PFSK-1 (cell line): Measurements from ENCODE around the gene NUDT16L1.

Source experiments
- FOXP2 ChIP-seq: optimal IDR thresholded peaks from 2 replicates; pipeline ENCODE3; 2011; ENCODE audit warnings: borderline replicate concordance, control low read depth, inconsistent platforms; ENCODE audit not compliant: insufficient read depth; ENCODE audit errors: extremely low read length, extremely low read depth
- POLR2AphosphoS5 ChIP-seq: IDR thresholded peaks from 2 replicates; pipeline ENCODE4 v1.6.1; 2012; ENCODE audit warnings: low read depth, mild to moderate bottlenecking, control low read depth, low read length, moderate library complexity
- SIN3A ChIP-seq: IDR thresholded peaks from 2 replicates; pipeline ENCODE4 v1.6.1; 2012; ENCODE audit warnings: mild to moderate bottlenecking, low read length, moderate library complexity, borderline replicate concordance; ENCODE audit not compliant: insufficient read depth
- TAF1 ChIP-seq: IDR thresholded peaks from 2 replicates; pipeline ENCODE4 v1.6.1; 2012; ENCODE audit warnings: low read length, control low read depth, borderline replicate concordance; ENCODE audit not compliant: insufficient read depth
- TF ChIP-seq, protein P1 (sequence below), 2 experiments: IDR thresholded peaks; 2 replicates each; pipeline versions ENCODE4 v1.6.1 to v1.8.0; 2011 to 2012; ENCODE audit warnings: low read depth in 2 of 2, low read length in 2 of 2, control low read depth in 1 of 2, inconsistent platforms in 1 of 2, mild to moderate bottlenecking in 1 of 2, moderate library complexity in 1 of 2; ENCODE audit not compliant: insufficient read depth in 1 of 2

The NUDT16L1 gene

DNA sequence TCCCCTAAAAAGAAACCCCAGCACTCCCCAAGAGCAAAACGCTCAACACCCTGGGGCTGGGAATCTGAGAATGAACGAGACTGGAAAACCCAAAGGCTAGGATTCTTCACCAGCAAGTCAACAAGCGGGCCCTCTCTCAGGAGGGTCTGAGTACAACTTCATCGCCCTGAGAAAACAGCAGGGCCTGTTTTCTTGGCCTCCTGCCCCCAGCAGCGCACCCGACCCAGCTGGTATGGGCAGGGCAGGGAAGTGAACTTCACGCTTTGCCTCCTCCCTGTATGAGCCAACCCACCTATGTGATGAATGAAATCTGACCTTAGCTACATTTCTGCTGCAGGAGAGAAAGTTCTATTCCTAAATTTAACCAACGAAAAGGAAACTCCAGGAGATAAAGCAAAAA, 11.1 kb downstream of the NUDT16L1 start:
- no peak for TF ChIP-seq TAF1
- no peak for TF ChIP-seq SIN3A
- TF ChIP-seq POLR2AphosphoS5: no peak
- TF ChIP-seq, protein P1, sequence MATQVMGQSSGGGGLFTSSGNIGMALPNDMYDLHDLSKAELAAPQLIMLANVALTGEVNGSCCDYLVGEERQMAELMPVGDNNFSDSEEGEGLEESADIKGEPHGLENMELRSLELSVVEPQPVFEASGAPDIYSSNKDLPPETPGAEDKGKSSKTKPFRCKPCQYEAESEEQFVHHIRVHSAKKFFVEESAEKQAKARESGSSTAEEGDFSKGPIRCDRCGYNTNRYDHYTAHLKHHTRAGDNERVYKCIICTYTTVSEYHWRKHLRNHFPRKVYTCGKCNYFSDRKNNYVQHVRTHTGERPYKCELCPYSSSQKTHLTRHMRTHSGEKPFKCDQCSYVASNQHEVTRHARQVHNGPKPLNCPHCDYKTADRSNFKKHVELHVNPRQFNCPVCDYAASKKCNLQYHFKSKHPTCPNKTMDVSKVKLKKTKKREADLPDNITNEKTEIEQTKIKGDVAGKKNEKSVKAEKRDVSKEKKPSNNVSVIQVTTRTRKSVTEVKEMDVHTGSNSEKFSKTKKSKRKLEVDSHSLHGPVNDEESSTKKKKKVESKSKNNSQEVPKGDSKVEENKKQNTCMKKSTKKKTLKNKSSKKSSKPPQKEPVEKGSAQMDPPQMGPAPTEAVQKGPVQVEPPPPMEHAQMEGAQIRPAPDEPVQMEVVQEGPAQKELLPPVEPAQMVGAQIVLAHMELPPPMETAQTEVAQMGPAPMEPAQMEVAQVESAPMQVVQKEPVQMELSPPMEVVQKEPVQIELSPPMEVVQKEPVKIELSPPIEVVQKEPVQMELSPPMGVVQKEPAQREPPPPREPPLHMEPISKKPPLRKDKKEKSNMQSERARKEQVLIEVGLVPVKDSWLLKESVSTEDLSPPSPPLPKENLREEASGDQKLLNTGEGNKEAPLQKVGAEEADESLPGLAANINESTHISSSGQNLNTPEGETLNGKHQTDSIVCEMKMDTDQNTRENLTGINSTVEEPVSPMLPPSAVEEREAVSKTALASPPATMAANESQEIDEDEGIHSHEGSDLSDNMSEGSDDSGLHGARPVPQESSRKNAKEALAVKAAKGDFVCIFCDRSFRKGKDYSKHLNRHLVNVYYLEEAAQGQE (IDR thresholded peaks at IDR 0.05; ENCODE audit: insufficient read depth in 1 of 2, low read depth in 2 of 2, low read length in 2 of 2): no peak
- no peak for TF ChIP-seq FOXP2

DNA sequence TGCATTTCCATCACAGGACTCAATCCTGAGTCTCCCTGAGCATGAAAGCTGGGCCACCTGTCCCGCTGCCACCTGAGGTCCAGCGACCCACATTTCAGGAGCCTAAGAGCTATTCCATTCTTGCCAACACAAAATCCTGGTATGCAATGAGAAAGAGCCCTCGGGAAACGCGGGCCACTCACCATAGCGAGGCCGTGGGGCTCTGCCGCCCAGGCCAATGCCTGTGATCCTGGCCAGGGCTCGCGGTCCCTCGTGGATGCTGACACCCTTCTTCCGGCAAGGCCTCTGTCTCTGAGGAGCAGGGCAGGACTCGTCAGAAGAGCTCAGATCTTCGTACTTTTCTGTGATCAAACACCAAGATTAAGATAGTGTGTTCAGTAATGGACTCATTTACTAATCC, 11.6 kb downstream of the NUDT16L1 start:
- TF ChIP-seq SIN3A (no peak), POLR2AphosphoS5 (no peak)
- TF ChIP-seq, protein P1 (IDR thresholded peaks at IDR 0.05; ENCODE audit: insufficient read depth in 1 of 2, low read depth in 2 of 2, low read length in 2 of 2): no peak

DNA sequence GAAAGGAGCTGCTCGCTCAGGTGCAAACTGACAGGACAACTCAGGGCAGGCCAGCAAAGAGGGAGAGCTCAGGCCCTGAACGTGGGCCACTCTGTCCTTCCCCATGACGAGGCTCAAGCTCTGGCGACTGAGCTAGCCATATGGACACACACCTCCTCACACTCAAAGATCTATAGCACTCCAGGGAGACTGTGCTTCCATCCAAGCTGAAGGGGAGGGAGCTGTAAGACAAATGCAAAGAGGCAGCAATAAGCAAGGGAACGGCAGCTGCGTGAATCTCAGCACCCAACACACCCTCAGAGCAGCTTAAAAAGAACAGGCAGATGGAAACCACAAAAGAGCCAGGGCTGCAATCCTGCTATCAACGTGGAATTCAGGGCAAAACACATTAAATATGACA, 13.5 kb downstream of the NUDT16L1 start:
- no peak for TF ChIP-seq TAF1
- no peak for TF ChIP-seq SIN3A
- TF ChIP-seq, protein P1 (IDR thresholded peaks at IDR 0.05; ENCODE audit: insufficient read depth in 1 of 2, low read depth in 2 of 2, low read length in 2 of 2): no peak
- TF ChIP-seq FOXP2: no peak
- no peak for TF ChIP-seq POLR2AphosphoS5

DNA sequence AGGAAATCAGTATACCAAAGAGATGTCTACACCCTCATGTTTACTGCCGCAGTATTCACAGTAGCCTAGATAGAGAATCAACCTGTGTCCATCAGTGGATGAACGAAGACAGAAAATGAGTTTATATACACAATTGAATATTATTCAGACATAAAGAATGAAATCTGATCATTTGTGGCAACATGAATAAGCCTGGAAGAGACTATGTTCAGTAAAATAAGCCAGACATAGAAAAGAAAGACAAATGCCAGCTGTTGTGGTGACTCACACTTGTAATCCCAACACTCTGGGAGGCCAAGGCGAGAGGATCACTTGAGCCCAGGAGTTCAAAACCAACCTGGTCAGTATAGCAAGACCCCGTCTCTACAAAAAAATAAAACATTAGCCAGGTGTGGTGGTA, 16.1 kb downstream of the NUDT16L1 start:
- TF ChIP-seq, protein P1 (IDR thresholded peaks at IDR 0.05; ENCODE audit: insufficient read depth in 1 of 2, low read depth in 2 of 2, low read length in 2 of 2): no peak
- TF ChIP-seq POLR2AphosphoS5 (no peak), TAF1 (no peak), FOXP2 (no peak), SIN3A (no peak)

DNA sequence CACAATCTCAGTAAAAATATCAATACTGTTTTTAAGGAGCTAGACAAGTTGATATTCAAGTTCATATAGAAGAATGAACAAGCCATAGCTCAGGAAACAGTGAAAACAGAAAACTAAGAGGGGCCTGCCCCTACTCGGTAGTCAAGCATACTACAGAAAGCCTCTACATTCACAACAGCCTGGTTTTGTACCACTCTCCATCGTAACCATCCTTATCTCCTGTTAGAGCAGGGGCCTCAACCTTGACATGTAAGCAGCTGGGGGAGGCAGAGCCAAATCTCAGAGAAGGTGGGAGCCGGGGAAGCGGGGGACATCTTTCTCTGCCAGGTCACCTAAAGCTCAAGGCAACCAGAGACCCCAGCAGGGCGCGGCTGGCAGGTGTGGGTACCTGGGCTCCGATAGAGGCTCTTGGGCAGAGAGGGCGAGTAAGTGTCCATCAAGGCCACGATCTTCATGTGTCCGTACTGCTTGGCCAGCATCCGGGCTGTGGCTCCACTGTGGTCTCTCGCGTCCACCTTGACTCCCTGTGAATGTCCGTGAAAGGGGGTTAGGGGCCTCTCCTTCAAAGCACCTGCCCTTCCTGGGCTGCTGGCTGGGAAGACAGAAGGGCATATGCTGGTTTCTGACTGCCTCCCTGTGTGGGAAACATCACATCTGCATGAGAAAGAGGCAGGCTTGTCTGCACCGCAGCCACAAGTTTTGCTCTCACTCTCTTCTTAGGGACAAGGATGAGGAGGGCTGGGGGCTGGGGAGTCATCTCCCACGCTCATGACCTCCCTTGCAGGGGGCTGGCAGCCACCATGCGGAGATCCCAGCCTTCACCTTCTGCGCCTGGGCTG, 20.5 kb downstream of the NUDT16L1 start:
- TF ChIP-seq SIN3A (no peak), TAF1 (no peak), POLR2AphosphoS5 (no peak), FOXP2 (no peak)
- TF ChIP-seq, protein P1 (IDR thresholded peaks at IDR 0.05; ENCODE audit: insufficient read depth in 1 of 2, low read depth in 2 of 2, low read length in 2 of 2): no peak
